Body of pancreas (tissue), 4 donors: Measurements from ENCODE around the gene SRP14. TPM values are rescaled to one million over a fixed set of nuclear protein-coding genes. Genes with fewer than 3 reads are reported as not detected.

Source experiments
- ATAC-seq: fragments of 150-250 bp; one replicate; pipeline ENCODE4 v1.9.1; 2016
- DNase-seq, 4 donors: peaks; one replicate each; pipeline ENCODE4 v3.0.0-alpha.2; 2019
- H3K27ac ChIP-seq, 4 donors: fragments of 200-600 bp; sonication (generic); 1 replicate in 3 of 4; 2 replicates in 1 of 4; pipeline versions ENCODE4 v1.5.1 to v1.6.1; 2016 to 2019; ENCODE audit warnings: mild to moderate bottlenecking in 1 of 4, mixed read lengths in 1 of 4, moderate library complexity in 1 of 4
- H3K27me3 ChIP-seq, 2 donors: fragments of 200-600 bp; sonication (generic); one replicate each; pipeline ENCODE4 v1.6.0; 2016; ENCODE audit warnings: mild to moderate bottlenecking in 1 of 2
- H3K36me3 ChIP-seq, 2 donors: fragments of 200-600 bp; sonication (generic); replicated peaks in 1 of 2; 2 replicates each; pipeline ENCODE4 v1.5.1; 2016; ENCODE audit warnings: low read depth in 2 of 2; ENCODE audit not compliant: insufficient read depth in 1 of 2
- H3K4me1 ChIP-seq: fragments of 200-600 bp; sonication (generic); one replicate; pipeline ENCODE4 v1.6.0; 2016
- H3K4me3 ChIP-seq, 2 donors: fragments of 200-600 bp; sonication (generic); 1 replicate in 1 of 2; 2 replicates in 1 of 2; pipeline ENCODE4 v1.5.1; 2016 to 2019
- H3K9me3 ChIP-seq, 3 donors: fragments of 200-600 bp; sonication (generic); 1 replicate in 2 of 3; 2 replicates in 1 of 3; pipeline ENCODE4 v1.5.1; 2016
- CTCF ChIP-seq, 7 experiments: fragments of 450-650 bp in 4 of 7; fragments of 200-600 bp in 3 of 7; sonication (generic) in 3 of 7; IDR thresholded peaks; one replicate each; pipeline ENCODE4 v1.5.1; 2016 to 2019; ENCODE audit warnings: antibody characterized with exemption in 7 of 7
- POLR2A ChIP-seq, 3 donors: fragments of 450-650 bp; IDR thresholded peaks; one replicate each; pipeline ENCODE4 v1.6.1; 2016; ENCODE audit warnings: antibody characterized with exemption in 3 of 3, mild to moderate bottlenecking in 2 of 3
- WGBS, 2 donors: methylation state at CpG; one replicate each; pipeline ENCODE4 v1.1.5; 2017; 5-methylcytosine and 5-hydroxymethylcytosine counted together
- intact Hi-C: fragments of 100-400 bp; cut with DNase I; formaldehyde crosslinking; loops from one replicate; pipeline ENCODE4 v1.15.1; 2023
- total RNA-seq, 2 donors: library from RNA; depleted of rRNA; stranded (reverse); fragments of >200 nt; gene quantifications; one replicate each; pipeline ENCODE4 v1.1.0, GENCODE V29; 2016

Gene SRP14
- total RNA-seq, 2 donors from 2014 or later, result 122 to 209 TPM

- DNase-seq (no peak), ATAC-seq (no peak)
- H3K27ac ChIP-seq, result no peak overlapping the region
- no peak overlapping the region for H3K4me3 ChIP-seq
- intact Hi-C loops, result no loop called here
- peaks cover 0 to 6% of the 10 kb centered on the region in 2 donors for H3K36me3 ChIP-seq
- WGBS, 2 donors, result 91 to 96% methylated on average over 4 of the region's 4 CpGs
- no peaks in the 10 kb centered on the region for H3K4me1 ChIP-seq
- no peaks in the 10 kb centered on the region for H3K27me3 ChIP-seq
- TF ChIP-seq POLR2A (IDR thresholded peaks at IDR 0.05) (no peak), CTCF (IDR thresholded peaks at IDR 0.05) (no peak)
- H3K9me3 ChIP-seq, result no peaks in the 10 kb centered on the region
Observed at GRCh38 chr15:40011303-40011702, 27.7 kb downstream of the SRP14 start.

GRCh38 chr15:40010686-40011085, 28.3 kb downstream of the SRP14 start:
- TF ChIP-seq POLR2A (IDR thresholded peaks at IDR 0.05), result no peak
- no peak for TF ChIP-seq CTCF (IDR thresholded peaks at IDR 0.05)
- WGBS, 2 donors, result 92 to 93% methylated on average over 4 of the region's 4 CpGs
- Histone ChIP-seq H3K4me1 (no peaks in the 10 kb centered on the region), H3K9me3 (no peaks in the 10 kb centered on the region), H3K36me3 (peaks cover 0 to 6% of the 10 kb centered on the region in 2 donors), H3K27ac (no peak overlapping the region), H3K4me3 (no peak overlapping the region), H3K27me3 (no peaks in the 10 kb centered on the region)
- DNase-seq (no peak), ATAC-seq (no peak)
- intact Hi-C loops, result no loop called here

GRCh38 chr15:40008061-40008765, 30.8 kb downstream of the SRP14 start:
- intact Hi-C loops, result no loop called here
- no peak for ATAC-seq
- Histone ChIP-seq H3K36me3 (peaks cover 0 to 15% of the 10 kb centered on the region in 2 donors), H3K27ac (no peak overlapping the region), H3K4me3 (no peak overlapping the region), H3K4me1 (no peaks in the 10 kb centered on the region), H3K27me3 (no peaks in the 10 kb centered on the region), H3K9me3 (no peaks in the 10 kb centered on the region)
- TF ChIP-seq CTCF (IDR thresholded peaks at IDR 0.05), result no peak
- no peak for TF ChIP-seq POLR2A (IDR thresholded peaks at IDR 0.05)
- WGBS, 2 donors, result 76 to 88% methylated on average over 3 of the region's 3 CpGs
- no peak for DNase-seq

GRCh38 chr15:40006646-40007045, 32.3 kb downstream of the SRP14 start:
- Histone ChIP-seq H3K4me3 (no peak overlapping the region), H3K36me3 (peaks cover 0 to 16% of the 10 kb centered on the region in 2 donors), H3K27ac (no peak overlapping the region), H3K27me3 (no peaks in the 10 kb centered on the region), H3K9me3 (no peaks in the 10 kb centered on the region), H3K4me1 (peaks cover 7% of the 10 kb centered on the region)
- intact Hi-C loops, result no loop called here
- TF ChIP-seq POLR2A (IDR thresholded peaks at IDR 0.05) (no peak), CTCF (IDR thresholded peaks at IDR 0.05) (no peak)
- WGBS, 2 donors, result 75 to 86% methylated on average over 2 of the region's 2 CpGs
- ATAC-seq (no peak), DNase-seq (no peak)

- intact Hi-C loops, result no loop called here
- WGBS, 2 donors, result 70 to 72% methylated on average over 3 of the region's 3 CpGs
- Histone ChIP-seq H3K4me1 (peaks cover 7% of the 10 kb centered on the region), H3K27me3 (no peaks in the 10 kb centered on the region), H3K27ac (no peak overlapping the region), H3K4me3 (no peak overlapping the region), H3K9me3 (no peaks in the 10 kb centered on the region), H3K36me3 (peaks cover 0 to 17% of the 10 kb centered on the region in 2 donors)
- DNase-seq, result no peak
- ATAC-seq, result no peak
- TF ChIP-seq CTCF (IDR thresholded peaks at IDR 0.05), result no peak
- no peak for TF ChIP-seq POLR2A (IDR thresholded peaks at IDR 0.05)
Observed at GRCh38 chr15:40006003-40006402, 33.0 kb downstream of the SRP14 start.
